ENCODE results near the gene PPP1R14C.
"Not testable (repeated sequence)": the region's sequence is repeated elsewhere in the genome, so short reads cannot be mapped to it uniquely, and the experiment has no call there.

Gene PPP1R14C

GRCh38 chr6:150142670-150143515 is at the start of gene PPP1R14C:
PPP1R14C (plus strand) TSS chr6:150143044; CDS start chr6:150143193, 149 bp downstream.
- peak; percentile 13 for DNase-seq

- no peak for DNase-seq
Observed at GRCh38 chr6:150093397-150093796, 49.4 kb upstream of the PPP1R14C start.

DNA sequence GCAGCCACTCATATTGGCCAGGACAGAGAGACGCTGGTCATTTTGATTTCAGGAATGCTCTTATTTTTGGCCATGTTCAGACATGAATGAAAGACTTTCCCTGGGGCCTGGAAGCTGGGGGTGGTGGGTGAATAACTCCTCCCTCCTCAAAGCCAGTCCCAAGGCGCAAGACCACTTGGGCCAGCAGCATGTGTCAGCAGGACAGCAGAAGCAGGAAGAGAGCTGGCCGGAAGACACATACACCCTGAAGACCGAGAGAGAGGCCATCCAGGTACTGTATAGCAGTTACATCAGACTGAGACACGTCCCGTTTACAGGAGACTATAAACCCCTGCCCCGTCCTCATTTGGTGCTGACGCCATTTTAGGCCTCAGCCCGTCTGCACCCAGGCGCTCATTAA is 44.7 kb upstream of the PPP1R14C start:
- no peak for DNase-seq

DNA sequence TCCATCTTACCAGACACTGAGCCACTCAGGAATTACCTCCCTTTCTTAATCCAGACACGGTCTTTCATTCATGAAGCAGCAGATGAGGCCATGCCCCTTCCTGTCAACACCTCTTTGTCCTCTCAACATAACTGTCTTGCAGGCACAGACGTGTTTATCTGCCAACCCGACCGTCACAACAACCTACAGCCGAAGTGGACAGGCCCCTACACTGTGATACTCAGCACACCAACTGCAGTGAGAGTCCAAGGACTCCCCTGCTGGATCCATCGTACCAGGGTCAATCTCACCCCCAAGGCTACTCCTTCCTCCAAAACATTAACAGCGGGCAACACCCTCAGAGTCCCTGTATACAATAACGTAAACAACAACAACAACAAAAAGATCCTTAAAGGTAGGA is 43.3 kb upstream of the PPP1R14C start:
- DNase-seq = no peak

GRCh38 chr6:150099953-150100352 is 42.9 kb upstream of the PPP1R14C start:
- no peak for DNase-seq

DNA sequence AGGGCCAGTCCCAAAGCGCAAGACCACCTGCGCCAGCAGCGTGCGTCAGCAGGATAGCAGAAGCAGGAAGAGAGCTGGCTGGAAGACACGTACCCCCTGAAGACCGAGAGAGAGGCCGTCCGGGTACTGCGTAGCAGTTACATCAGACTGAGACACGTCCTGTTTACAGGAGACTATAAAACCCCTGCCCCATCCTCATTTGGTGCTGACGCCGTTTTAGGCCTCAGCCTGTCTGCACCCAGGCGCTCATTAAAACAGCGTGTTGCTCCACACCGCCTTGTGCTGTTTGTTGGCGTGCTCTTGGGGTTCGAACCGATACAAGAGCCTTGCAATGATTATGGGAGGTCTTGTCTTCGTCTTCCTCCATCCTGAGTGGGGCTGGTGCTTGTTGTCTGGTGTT is 42.1 kb upstream of the PPP1R14C start:
- no peak for DNase-seq

DNA sequence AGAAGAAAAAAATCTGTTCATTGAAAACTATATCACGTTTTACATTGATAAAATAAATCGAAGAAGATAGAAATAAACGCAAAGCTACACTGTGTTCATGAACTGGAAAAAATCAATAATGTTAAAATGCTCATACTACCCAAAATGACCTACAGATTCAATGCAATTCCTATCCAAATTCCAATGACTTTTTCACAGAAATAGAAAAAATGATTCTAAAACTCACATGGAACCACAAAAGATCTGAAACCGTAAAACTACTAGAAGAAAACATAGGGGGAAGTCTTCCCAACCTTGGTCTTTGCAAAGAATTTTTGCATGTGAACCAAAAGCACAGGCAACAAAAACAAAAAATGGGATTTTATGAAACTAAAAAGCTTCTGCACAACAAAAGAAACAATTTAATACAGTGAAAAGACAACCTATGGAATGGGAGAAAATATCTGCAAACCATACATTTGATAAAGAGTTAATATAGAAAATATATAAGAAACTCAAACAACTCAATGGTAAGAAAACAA is 40.0 kb upstream of the PPP1R14C start:
- DNase-seq = no peak

DNA sequence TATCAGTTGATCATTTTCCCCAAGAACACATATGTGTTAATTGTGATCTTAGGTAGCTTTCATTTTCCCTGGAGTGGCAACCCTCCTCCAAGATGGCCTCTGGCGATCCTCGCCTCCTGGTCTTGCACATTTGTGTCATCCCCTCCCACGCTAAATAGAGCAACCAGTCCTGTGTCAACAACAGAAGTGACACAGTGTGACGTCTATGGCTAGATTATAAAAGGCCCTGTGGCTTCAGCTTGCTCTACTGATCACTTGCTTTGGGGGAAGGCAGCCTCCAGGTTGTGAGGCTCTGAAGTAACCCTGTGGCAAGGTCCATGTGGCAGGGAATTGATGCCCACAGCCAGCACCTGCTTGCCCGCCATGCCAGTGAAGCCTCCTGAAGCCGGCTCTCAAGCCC is 30.6 kb upstream of the PPP1R14C start:
- DNase-seq = no peak

GRCh38 chr6:150115769-150116168 is 27.1 kb upstream of the PPP1R14C start:
- no peak for DNase-seq

DNA sequence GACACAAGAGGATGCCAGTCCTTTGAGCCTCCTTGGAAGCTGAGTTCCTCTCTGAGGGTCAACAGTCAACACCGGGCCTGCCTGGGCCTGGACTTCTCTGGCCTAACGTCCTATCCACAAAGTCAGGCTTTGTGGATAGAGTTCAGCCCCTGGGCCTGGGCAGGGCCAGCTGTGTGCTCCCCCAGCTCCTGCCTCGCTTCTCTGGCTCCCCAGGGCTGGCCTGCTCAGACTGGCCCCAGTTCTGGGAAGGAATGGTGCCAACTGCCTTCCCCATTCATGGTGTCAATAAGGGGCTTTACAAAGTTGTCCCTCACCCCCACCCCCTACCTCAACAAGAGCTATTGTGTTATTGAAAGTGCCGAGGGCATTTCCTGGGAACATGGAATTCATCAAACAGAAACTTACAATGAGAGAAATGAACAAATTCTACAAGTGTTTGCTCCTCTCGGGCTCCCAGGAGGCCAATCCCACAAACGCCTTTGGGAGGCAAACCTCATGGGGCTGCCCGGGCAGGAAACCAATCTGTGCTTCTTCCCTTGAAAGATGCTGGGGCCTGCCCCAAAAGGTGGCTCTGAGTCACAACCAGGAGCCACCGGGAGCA is 26.5 kb upstream of the PPP1R14C start:
- DNase-seq = no peak

- no peak for DNase-seq
Observed at GRCh38 chr6:150118203-150118602, 24.6 kb upstream of the PPP1R14C start.

DNA sequence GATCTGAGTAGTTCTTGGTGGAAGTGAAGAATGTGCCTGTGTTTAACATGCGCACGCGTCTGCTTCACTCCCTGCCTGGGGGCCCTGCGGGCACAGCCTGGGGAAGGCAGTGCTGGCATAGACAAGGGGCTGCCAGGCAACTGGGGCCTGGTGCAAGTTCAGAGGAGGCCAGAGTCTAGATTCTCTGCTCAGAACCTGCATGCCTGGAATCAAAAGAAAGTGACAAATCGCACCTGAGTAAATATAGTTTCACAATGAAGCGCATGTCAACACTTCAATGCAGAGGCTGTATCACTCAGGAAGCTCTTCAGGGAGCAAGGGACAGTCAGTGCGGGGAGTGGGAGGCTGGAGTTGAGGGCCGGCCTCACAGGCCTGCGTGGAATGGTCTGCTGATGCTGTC is 24.2 kb upstream of the PPP1R14C start:
- DNase-seq = no peak

DNA sequence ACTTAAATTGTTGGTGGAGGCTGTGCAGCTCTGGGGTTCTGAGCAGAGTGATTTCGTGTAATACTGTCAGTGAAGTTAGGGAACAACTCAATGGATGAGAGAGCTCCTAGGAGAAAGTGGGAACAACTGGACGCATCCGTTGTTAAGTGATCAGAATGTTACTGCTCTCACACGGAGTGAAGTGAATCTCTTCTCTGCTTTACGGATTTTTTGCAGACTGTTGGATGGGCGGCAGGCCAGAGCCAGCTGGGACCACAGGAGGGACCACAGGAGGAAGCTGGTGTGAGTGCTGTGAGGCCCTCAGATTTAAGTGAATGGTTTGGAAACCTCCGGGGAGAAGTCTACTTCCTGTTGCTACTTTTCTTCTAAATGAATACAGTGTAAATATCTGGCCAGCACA is 23.7 kb upstream of the PPP1R14C start:
- DNase-seq = no peak

DNA sequence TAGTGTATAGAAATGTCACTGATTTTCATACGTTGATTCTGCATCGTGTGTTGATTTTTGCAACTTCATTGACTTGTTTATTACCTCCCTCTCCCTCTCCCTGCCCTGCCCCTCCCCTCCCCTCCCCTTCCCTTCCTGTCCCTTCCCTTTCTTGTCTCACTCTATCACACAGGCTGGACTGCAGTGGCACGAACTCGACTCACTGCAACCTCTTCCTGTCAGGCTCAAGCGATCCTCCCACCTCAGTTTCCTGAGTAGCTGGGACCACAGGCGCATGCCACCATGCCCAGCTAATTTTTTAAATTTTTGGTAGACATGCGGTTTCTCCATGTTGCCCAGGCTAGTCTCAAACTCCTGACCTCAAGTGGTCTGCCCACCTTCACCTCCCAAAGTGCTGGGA is 19.2 kb upstream of the PPP1R14C start:
- no peak for DNase-seq

DNA sequence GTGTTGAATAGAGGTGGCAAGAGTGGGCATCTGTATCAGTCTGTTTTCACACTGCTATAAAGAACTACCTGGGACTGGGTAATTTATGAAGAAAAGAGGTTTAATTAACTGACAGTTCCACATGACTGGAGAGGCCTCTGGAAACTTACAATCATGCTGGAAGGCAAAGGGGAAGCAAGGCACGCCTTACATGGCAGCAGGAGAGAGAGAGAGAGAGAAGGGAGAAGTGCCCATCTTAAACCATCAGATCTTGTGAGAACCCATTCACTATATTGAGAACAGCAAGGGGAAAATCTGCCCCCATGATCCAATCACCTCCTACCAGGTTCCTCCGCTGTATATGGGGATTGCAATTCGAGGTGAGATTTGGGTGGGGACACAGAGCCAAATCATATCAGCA is 18.6 kb upstream of the PPP1R14C start:
- DNase-seq = no peak

DNA sequence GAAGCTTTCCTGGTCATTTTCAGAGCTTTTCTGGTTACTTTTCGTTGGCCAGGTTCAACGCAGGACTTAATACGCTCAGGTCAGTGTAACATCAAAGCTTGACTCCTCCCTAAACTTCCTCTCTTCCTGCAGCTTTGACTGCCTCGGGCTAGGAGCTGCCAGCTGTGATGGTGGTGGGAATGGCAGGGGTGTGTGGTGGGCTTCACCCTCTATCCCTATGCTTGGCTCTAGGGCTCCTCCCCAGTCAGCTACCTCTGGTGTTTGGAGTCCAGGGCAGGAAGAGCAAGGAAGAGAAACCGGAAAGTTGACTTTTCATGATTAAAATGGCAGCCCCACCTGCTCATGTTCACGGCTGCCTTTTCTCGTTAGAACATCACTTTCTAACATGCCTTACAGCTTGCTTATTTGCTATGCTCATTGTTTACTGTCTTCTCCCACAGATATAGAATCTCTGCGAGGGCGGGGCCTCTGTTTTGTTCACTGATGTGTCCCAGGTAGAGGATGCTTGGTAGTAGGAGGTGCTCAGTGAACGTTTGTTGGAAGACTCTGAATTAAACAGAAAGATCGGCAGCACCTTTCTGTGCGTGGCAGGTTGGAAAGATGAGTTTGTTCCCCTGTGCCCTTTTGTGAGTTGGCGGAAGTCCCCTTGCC is 16.1 kb upstream of the PPP1R14C start:
- DNase-seq = no peak

DNA sequence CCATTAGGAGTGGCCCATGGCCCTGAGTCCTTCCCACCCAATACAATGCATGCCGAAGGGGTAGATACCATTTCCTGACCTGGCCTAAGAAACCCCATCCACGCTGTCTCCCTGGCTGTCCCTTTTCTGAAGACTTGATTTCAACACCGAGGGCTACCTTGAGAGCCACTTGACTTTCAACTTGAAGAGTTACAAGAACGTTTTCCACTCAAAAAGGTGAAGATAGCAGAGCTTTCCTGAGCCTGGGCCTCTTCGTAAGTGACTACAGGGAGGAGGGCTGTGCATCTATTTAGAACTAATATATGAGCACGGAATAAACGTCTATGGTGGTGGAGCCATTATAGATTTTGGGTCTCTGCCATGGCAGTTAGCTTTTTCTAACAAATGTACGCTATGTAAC is 14.4 kb upstream of the PPP1R14C start:
- no peak for DNase-seq

DNA sequence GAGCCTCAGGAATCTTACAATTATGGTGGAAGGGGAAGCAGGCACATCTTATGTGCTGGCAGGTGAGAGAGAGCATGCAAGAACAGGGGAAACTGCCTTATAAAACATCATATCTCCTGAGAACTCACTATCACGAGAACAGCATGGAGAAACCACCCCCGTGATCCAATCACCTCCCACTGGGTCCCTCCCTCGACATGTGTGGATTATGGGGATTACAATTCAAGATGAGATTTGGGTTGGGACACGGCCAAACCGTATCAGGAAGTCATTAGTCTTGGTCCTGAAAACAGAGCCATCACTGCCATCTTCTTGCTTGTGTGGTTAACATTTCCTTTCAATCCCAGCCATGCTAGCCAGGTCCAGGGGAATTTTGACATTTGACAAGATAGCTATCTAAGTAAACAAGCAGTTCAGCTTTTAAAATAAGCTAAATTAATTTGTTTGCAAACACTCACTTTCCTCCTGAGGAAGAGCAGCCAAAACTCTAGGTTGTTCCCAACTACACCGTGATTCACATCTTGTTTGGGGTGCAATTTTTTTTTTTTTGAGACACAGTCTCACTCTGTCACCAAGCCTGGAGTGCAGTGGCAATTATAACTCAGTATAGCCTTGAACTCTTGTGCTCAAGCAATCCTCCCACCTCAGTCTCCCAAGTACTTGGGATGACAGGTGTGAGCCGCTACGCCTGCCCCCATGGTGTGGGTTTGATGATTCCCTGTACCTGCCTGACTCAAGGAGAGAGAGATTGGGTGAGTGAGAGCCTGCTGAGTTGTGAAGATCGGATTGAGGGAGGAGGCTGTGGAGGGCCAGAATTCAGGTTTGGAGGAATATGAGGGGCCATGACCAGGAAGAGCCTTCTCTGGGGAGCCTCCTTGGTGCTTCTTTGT is 13.0 kb upstream of the PPP1R14C start:
- no peak for DNase-seq

DNA sequence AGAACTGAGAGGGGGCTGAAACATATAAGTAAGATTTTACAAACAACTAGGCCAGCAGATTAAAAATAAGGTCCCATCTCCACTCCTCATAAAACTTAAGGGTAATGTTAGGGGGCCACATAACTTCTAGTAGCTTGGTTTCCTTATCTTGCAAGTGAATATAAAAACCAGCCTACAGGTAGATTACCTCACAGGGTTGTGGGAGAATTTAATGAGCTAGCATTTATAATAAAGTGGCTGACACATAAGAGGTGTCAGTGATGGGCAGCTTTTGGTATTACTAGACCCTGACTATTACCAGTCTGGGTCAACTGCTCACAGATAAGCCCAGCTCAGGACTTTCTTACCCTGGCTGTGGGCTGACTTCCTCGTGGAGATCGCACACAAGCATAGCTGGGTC is 9.2 kb upstream of the PPP1R14C start:
- no peak for DNase-seq

DNA sequence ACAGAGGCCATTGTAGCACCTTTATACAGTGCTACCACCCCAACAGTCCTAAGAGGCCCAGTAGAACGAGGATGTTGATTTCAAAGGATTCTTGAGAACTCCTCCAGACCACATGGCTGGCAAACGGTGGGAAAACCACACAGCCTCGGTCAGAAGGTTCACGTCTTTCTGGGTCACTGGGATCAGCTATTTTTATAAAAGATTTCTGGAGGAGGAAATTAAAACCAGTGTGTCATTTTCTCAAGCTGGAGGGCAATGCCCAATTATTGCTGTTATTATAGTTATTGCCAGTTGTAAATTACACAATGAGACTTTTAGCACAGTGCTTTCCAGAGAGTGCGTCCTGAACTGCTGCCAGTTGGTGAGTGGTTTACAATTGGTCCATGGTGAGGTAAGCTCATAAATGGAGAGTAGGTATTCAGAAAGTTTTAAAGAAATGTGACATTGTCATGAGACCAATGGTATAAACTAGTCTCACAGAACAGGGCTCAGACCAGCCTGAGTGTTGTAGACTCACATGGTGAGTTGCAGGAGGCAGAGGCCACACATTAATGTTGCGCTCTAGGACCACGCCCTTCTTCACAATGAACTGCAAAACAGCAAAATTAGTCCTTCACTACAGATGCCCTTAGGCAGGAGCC is 8.4 kb upstream of the PPP1R14C start:
- DNase-seq = peak; percentile 71

DNA sequence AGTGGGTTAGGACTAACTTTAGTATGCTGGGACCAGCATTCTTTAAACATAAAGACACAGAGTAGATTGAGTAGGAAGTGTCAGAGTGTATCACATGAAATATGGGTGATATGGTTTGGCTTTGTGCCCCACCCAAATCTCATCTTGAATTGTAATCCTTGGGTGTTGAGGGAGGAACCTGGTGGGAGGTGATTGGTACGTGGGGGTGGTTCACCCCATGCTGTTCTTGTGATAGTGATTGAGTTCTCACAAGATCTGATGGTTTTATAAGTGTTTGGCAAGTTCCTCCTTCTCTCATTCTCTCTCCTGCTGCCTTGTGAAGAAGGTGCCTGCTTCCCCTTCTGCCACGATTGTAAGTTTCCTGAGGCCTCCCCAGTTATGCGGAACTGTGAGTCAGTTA is 5.1 kb upstream of the PPP1R14C start:
- DNase-seq = not testable (repeated sequence)

GRCh38 chr6:150138638-150139037 is 4.2 kb upstream of the PPP1R14C start:
- no peak for DNase-seq

All from DMS79 (cell line).